Keratinocyte (primary cell): ENCODE data around the gene TMEM238L. TPM values are rescaled to one million over a fixed set of nuclear protein-coding genes. Genes with fewer than 3 reads are reported as not detected.

ENCODE experiments used
- DNase-seq: peaks from one replicate; pipeline ENCODE4 v3.0.0-alpha.2; 2011; ENCODE audit warnings: low read depth, missing footprints, low spot score
- FAIRE-seq: peaks from 2 replicates; lab custom pipeline; 2011; peaks lifted over from hg19 to GRCh38; lab: Jason Lieb, UNC
- H2AFZ ChIP-seq: 2 replicates; pipeline ENCODE4 v1.6.0; 2012; ENCODE audit warnings: low read length, control low read depth, inconsistent platforms; ENCODE audit not compliant: control insufficient read depth
- H3K27ac ChIP-seq: 2 replicates; pipeline ENCODE4 v1.5.1; 2011; ENCODE audit warnings: low read length; ENCODE audit not compliant: control insufficient read depth, insufficient read depth
- H3K27me3 ChIP-seq: 3 replicates; pipeline ENCODE4 v1.6.0; 2011; ENCODE audit warnings: low read length; ENCODE audit not compliant: control insufficient read depth, insufficient read depth; ENCODE audit errors: extremely low read depth
- H3K36me3 ChIP-seq, 2 experiments: 2 replicates in 1 of 2; 3 replicates in 1 of 2; pipeline ENCODE4 v1.5.1; 2011; ENCODE audit warnings: low read length in 2 of 2, mild to moderate bottlenecking in 1 of 2; ENCODE audit not compliant: control insufficient read depth in 2 of 2, insufficient read depth in 2 of 2; ENCODE audit errors: extremely low read depth in 1 of 2
- H3K4me1 ChIP-seq: 3 replicates; pipeline ENCODE4 v1.5.1; 2011; ENCODE audit warnings: low read length; ENCODE audit not compliant: control insufficient read depth, insufficient read depth; ENCODE audit errors: extremely low read depth
- H3K4me2 ChIP-seq: 3 replicates; pipeline ENCODE4 v1.6.0; 2011; ENCODE audit warnings: low read depth, low read length; ENCODE audit not compliant: control insufficient read depth, insufficient read depth; ENCODE audit errors: extremely low read depth
- H3K4me3 ChIP-seq, 3 experiments: fragments of 200-600 bp in 1 of 3; sonication (generic) in 1 of 3; 2 replicates in 2 of 3; 3 replicates in 1 of 3; pipeline ENCODE4 v1.5.1; 2011 to 2016; ENCODE audit warnings: low read length in 3 of 3, mild to moderate bottlenecking in 3 of 3, control low read depth in 2 of 3, inconsistent platforms in 1 of 3, low read depth in 1 of 3, mixed read lengths in 1 of 3, mixed run types in 1 of 3, moderate library complexity in 1 of 3; ENCODE audit not compliant: control insufficient read depth in 2 of 3, insufficient read depth in 2 of 3; ENCODE audit errors: extremely low read depth in 1 of 3
- H3K79me2 ChIP-seq: 2 replicates; pipeline ENCODE4 v1.6.0; 2012; ENCODE audit warnings: low read length; ENCODE audit not compliant: control insufficient read depth, insufficient read depth
- H3K9ac ChIP-seq: 3 replicates; pipeline ENCODE4 v1.6.0; 2011; ENCODE audit warnings: low read length; ENCODE audit not compliant: control insufficient read depth, insufficient read depth; ENCODE audit errors: extremely low read depth
- H3K9me1 ChIP-seq: 3 replicates; pipeline ENCODE4 v1.6.0; 2011; ENCODE audit warnings: low read length; ENCODE audit not compliant: control insufficient read depth, insufficient read depth; ENCODE audit errors: extremely low read depth
- H3K9me3 ChIP-seq: 2 replicates; pipeline ENCODE4 v1.5.1; 2012; ENCODE audit warnings: low read depth, low read length; ENCODE audit not compliant: control insufficient read depth
- H4K20me1 ChIP-seq: 3 replicates; pipeline ENCODE4 v1.6.0; 2011; ENCODE audit warnings: low read length; ENCODE audit not compliant: control insufficient read depth, insufficient read depth; ENCODE audit errors: extremely low read depth
- CTCF ChIP-seq, 3 experiments: IDR thresholded peaks in 1 of 3; conservative IDR thresholded peaks in 1 of 3; optimal IDR thresholded peaks in 1 of 3; 2 replicates in 2 of 3; 3 replicates in 1 of 3; pipeline versions ENCODE3 to v1.5.1; 2011; ENCODE audit warnings: low read length in 3 of 3, mild to moderate bottlenecking in 3 of 3, moderate library complexity in 2 of 3, control low read depth in 1 of 3, inconsistent platforms in 1 of 3; ENCODE audit not compliant: insufficient read depth in 2 of 3; ENCODE audit errors: extremely low read depth in 1 of 3
- EZH2 ChIP-seq: IDR thresholded peaks from one replicate; pipeline ENCODE4 v1.6.1; 2012; ENCODE audit warnings: inconsistent platforms, mild to moderate bottlenecking, low read length, moderate library complexity
- dilution Hi-C: fragments of 300-500 bp; cut with MboI; formaldehyde crosslinking; loops from one replicate; pipeline ENCODE4 v1.7.0; 2020; ENCODE audit warnings: low sequenced_read_pairs; ENCODE audit not compliant: extremely low pct_ligation_motif_present
- polyA plus RNA-seq, 5 experiments: library from polyadenylated mRNA; depleted of rRNA in 3 of 5; stranded (reverse) in 3 of 5; stranded (forward) in 1 of 5; unstranded in 1 of 5; fragments of >200 nt; gene quantifications; 1 replicate in 1 of 5; 2 replicates in 3 of 5; 3 replicates in 1 of 5; pipeline versions ENCODE4 v1.2.1 to v1.2.3, GENCODE V29; 2011 to 2012; ENCODE audit warnings: missing spikeins in 2 of 5, low read depth in 1 of 5, low replicate concordance in 1 of 5

TMEM238L gene
- polyA plus RNA-seq, 1 donor (not counting 4 experiments of a cell fraction or from before 2014, with no cell fraction given), result not detected

- no peak for TF ChIP-seq CTCF (optimal IDR thresholded peaks at IDR 0.05 in 1 of 3, IDR thresholded peaks at IDR 0.05 in 1 of 3, conservative IDR thresholded peaks at IDR 0.05 in 1 of 3; ENCODE audit: extremely low read depth in 1 of 3, insufficient read depth in 2 of 3, low read length in 3 of 3)
- no peak for TF ChIP-seq EZH2
- Histone ChIP-seq H3K4me2 (no peak overlapping the region), H2AFZ (no peak overlapping the region), H3K4me1 (peaks cover 38% of the 10 kb centered on the region), H3K9me3 (no peaks in the 10 kb centered on the region), H3K9ac (no peak overlapping the region), H3K9me1 (no peaks in the 10 kb centered on the region), H3K4me3 (no peak overlapping the region), H3K36me3 (no peaks in the 10 kb centered on the region), H3K79me2 (no peaks in the 10 kb centered on the region), H3K27ac (no peak overlapping the region), H4K20me1 (no peaks in the 10 kb centered on the region), H3K27me3 (no peaks in the 10 kb centered on the region)
- no peak for FAIRE-seq
- no peak for DNase-seq
- dilution Hi-C loops, result no loop called here
Measured at GRCh38 chr17:10793256-10793655, 10.6 kb downstream of the TMEM238L start.

GRCh38 chr17:10792151-10792550 lies 11.7 kb downstream of the TMEM238L start:
- DNase-seq, result peak; percentile 89
- peak; percentile 88 for FAIRE-seq
- Histone ChIP-seq H3K9me1 (no peaks in the 10 kb centered on the region), H3K9me3 (no peaks in the 10 kb centered on the region), H3K36me3 (no peaks in the 10 kb centered on the region), H3K4me1 (peaks cover 28% of the 10 kb centered on the region), H4K20me1 (no peaks in the 10 kb centered on the region), H3K27me3 (no peaks in the 10 kb centered on the region), H3K27ac (peak overlapping the region; percentile 91), H3K4me2 (peak overlapping the region; percentile 54), H3K4me3 (no peak overlapping the region), H3K79me2 (no peaks in the 10 kb centered on the region), H3K9ac (peak overlapping the region; percentile 65), H2AFZ (peak overlapping the region; percentile 91)
- dilution Hi-C loops, result no loop called here
- no peak for TF ChIP-seq EZH2
- no peak for TF ChIP-seq CTCF (optimal IDR thresholded peaks at IDR 0.05 in 1 of 3, IDR thresholded peaks at IDR 0.05 in 1 of 3, conservative IDR thresholded peaks at IDR 0.05 in 1 of 3; ENCODE audit: extremely low read depth in 1 of 3, insufficient read depth in 2 of 3, low read length in 3 of 3)
